Activated T-cell treated with anti-CD3 and anti-CD28 coated beads for 1 hour (primary cell): ENCODE results near the gene MPP3.
"Not testable (repeated sequence)": the region's sequence is repeated elsewhere in the genome, so short reads cannot be mapped to it uniquely, and the experiment has no call there.

Experiments
- DNase-seq: peaks from one replicate; pipeline ENCODE4 v3.0.0-alpha.2; 2020; ENCODE audit warnings: low read depth

Gene MPP3

DNA sequence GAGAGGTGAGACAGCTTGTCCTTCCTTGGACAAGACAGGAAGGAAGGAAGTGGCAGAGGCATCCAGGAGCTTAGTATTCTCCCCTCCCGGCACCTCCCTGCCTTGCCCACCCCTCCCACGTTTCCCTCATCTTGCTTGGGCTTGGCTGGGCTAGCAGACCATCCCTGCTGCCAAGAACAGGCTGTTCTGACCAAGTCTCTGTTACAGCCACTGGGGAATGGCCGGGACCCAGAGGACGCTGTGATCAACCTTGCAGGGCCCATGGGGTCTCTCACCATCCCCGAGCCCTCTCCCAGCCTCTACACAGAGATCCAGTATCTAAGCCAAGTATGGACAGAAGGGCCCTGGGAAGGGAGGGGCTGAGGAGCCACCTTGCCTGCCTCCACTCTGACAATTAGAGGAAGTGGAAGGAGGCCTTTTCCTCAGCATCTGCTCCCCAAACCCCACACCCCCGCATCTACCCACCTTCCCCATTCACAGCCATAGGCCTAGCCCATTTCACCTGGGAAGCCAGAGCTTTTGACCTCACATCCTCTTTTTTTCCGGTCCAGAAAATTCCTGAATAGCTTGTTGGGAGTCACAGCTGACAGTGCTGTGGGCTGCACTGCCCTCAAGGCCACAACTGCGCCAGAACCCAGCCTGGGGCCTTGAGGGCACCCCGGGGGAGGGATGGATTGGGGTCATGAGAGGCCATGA, 28.1 kb upstream of the MPP3 start:
- no peak for DNase-seq

DNA sequence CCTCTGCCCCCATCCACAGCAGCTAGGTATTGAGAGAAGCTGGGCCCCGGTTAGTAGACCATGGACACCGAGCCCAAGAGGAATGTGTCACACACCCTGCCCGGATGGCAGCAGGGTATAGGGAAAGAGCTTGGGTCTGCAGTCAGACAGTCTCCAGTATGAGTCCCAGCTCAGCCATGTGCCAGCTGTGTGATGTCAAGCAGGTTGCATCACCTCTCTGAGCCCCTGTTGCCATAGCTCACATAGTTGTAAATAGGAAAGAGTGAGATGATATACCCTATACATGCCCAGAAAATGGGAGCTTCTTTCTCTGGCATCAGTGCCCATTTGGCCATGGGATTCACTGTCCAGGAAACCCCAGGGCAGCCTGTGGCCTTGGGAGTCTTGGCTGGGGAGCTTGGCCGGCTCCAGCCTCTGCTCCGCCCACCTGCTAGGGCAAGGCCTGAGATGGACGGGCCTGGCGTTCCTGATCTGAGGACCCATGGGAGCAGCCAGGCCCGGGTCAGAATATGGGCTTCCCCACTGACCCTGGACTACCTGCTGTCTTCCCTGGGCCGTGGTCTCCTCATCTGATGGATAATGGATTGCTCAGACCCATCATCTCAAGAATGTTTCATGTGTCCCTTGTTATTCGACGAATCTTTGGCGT, 27.3 kb upstream of the MPP3 start:
- DNase-seq: no peak

DNA sequence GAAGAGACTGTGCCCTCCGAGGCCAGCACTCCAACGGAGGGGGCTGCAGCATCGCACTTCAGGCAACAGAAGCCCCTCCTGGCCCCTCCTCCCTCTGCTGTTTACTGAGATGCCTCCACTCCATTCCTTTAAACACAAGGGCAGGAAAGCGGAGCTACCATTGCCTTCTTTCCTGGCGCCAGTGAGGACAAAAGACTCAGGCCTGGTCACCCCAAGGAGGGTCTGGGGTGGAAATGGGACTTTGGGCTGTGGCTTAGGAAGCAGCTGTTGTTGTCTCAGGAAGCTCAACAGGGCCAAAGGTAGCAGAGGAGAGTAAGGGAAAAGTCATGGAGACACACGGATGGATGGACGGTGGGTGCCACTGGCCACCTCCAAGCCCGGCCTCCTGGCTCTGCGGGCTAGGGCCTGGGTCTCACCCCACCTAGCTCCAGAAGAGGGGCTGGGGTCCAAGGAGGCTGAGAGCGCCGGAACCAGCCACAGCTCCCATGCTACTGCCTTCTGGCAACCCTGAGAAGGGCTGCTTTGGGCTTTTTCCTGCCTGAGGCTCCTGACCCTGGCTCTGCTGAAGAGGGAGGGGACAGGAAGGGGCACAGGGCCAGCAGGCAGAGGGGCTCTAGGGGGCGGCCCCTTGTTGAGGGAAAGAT, 25.1 kb upstream of the MPP3 start:
- DNase-seq: no peak

DNA sequence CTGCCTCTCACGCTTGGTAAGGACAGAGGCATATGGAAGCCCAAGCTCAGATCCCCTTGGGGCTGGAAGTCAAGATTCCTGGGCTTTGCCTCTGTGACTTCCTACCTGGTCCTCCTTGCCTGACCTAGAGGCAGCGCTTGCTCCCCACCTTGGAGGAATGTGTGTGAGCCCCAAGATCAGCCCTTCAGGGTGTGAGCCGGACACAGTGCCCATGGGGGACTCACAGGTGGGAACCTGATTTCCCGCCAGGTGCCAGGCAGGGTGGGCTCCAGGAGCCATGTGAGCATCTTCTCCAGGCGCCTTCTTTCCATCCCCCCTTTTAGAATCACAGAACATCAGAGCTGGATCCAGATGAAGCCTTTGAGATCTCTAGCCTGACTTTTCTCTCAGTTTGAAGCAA, 24.2 kb upstream of the MPP3 start:
- DNase-seq: no peak

DNA sequence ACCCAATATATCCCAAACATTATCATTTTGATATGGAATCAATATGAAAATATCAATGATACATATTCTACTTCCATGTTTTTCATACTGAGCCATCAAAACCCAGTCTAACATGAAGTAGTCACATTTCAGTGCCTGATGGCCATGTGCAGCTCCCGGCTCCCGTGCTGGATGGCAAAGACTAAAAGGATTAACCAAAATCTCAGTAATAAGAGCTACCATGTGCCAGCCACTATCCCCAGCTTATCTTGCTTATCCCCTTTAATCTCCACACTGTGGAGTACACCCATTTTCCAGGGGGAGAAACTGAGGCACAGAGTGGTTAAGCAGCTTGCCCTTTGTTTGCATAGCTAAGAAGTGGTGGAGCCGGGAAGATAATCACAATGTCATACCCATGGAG, 23.2 kb upstream of the MPP3 start:
- no peak for DNase-seq

DNA sequence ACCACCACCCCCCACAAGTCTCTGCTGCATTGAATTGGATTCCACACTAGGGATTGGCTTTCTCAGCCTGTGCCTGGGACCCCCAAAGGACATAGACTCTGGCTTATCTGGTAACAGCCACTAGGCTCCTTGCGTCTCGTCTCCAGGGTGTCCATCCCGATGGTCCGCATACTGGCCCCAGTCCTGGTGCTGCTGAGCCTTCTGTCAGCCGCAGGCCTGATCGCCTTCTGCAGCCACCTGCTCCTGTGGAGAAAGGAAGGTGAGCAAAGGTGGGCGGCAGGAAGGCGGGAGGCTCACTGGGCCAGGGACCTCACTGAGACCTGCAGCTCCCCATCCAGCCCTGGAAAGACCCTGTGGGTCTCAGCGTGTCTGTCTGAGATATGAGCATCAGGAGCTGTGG, 22.1 kb upstream of the MPP3 start:
- no peak for DNase-seq

DNA sequence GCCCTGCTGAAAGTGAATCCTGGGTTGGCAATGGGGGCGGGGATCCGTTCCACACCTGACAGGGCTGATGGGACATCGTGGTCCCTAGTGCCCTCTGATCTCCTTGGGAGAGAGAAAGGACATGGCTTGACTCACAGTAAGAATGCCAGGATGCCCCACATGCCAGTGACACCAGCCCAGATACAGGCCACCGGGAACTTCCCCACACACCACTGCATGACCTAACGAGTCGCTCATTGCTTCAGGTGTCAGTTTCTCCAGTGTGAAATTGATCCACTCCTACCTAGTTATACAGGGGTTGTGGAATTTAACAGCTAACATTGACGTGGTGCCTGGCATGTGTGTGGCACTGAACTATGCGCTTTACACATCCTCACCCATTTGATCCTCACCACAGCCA, 21.6 kb upstream of the MPP3 start:
- no peak for DNase-seq

DNA sequence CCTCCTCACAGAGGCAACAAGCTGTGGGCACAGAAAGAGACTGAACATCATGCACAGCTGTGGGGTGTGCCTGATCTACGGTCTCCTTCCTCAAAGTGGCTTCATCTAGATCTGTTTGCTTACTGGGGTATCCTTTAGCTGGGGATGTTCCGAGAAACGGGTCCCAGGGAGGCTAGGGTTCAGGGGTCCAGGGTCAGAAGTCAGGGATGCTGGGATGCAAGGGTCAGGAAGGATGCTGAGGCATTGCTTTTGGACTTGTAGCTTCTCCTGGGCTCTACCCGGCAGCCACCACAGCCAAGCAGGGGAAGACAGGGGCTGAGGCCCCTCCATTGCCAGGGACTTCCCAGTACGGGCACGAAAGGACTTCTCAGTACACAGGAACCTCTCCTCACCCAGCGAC, 20.6 kb upstream of the MPP3 start:
- no peak for DNase-seq

DNA sequence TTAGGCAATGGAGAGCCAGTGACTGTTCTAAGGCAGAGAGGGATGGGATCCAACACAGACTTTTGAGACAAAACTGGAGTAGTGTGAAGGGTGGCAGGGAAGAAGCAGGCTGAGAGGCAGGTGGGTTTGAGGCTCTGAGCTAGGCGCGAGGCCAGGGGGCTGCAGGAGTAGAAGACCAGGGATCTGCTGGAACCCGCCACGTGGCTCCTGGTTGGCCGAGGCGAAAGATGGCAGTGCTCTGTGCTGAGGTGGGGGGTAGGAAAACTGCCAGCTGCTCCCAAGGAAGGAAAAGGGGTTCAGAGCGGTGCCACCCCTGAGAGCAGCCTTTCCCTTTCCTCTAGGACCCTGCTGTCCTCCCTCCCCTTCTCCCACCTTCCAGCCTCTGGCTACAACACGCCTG, 19.6 kb upstream of the MPP3 start:
- no peak for DNase-seq

DNA sequence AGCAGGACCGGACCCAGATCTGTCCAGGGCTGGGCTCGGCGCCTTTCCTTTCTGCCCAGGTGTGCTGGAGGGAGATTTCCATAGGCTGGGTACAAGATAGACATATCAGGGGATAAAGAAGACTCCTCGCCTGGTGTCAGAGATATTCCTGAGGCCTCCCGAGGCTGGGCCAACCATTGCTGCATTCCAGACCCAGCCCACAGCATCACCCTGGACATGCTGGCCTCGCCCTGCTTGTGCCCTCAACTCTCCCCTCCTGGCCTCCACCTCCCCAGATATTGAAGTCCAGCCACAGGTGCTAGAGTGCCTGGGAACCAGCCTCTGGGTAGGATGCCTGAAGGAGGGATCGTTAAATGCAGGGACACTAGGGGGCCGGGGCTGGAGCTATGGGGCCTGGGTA, 16.2 kb upstream of the MPP3 start:
- no peak for DNase-seq

DNA sequence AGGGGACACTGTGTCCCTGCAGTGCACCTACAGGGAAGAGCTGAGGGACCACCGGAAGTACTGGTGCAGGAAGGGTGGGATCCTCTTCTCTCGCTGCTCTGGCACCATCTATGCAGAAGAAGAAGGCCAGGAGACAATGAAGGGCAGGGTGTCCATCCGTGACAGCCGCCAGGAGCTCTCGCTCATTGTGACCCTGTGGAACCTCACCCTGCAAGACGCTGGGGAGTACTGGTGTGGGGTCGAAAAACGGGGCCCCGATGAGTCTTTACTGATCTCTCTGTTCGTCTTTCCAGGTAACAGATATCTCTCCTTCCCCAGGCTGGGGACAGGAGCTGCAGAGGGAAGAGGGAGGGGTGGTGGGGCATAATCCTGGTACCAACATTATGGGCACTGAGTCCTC, 15.7 kb upstream of the MPP3 start:
- no peak for DNase-seq

DNA sequence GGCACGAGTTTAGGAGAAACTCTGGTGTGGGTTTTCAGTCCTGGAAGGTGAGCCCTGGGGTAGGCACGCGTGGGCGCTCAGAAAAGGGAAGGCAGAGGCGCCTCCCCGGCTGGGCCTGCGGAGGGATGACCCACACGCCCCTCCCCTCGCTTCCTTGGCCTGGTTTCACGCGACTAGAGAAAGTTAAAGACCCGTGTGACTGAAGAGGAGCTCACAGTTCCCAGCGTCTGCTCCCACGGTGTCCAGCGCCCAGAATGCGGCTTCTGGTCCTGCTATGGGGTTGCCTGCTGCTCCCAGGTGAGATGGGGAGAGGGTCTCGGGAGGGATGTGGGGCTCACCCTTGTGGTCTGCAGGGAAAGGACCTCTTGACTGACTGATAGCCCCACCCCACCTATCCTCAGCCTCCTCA, 14.0 kb upstream of the MPP3 start, which contains the start of gene CD300LG:
Gene CD300LG (plus strand): TSS at position 214 of the 409 bp plus-strand sequence. CDS start 41 bp downstream, at position 255.
- DNase-seq: no peak

DNA sequence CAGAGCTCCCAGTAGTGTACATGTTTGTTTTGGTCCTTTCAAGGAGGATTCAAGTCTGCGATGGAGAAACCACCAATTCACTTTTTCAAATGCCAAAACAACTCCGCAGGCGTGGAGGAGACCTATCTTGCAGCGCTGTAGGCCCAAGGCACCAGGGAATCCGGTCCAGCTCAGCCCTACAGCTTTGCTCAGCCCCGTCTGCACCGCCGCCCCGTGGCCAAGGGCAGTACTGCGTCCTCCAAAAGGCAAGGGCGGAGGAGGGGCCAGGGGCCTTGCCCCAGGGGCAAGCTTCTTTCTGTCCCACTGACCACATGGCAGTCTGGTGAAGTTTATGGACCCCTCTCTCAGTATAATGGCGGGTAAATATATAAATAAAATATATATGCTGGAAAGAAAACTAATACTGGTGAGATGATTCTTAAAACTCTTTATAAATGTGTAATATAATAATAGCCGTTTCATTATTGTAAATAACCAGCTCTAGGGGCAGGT, 13.3 kb upstream of the MPP3 start:
- DNase-seq: peak; percentile 75

DNA sequence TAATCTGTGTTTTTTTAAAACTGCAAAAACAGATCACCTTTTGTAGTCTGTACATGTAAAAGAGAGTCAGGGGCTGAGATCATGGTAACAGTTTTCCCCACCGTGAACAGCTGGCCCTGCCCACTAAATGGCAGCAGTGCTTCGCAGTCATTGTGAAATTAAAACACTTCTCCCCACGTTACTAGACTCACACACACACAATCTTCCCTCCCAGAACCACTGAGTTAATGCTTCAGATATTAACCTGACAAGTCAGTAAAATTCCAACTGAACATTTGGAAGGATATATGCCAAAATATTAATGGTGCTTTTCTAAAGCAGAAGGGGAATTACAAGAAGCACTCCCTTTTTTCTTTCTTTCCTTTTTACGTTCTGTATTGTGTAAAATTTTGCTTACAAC, 12.8 kb upstream of the MPP3 start:
- no peak for DNase-seq

DNA sequence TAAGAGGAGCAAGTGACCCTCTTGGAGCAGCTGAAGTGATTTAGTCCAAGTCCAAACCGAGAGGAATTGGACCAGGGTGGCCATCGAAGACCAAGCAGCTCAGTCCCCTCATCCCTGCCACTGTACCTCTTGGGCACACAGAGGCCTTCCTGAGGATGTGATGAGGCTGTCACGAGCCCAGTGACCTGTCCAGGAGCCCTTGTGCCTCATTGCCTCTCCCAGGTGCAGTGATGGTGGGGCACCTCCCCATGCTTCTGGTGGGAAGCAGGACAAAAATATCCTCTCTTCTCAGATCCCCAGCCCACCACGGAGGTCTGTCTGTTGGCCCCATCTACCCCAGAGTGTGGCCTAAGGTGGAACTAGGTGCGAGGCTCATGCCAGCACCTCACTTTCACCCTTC, 11.3 kb upstream of the MPP3 start:
- no peak for DNase-seq

DNA sequence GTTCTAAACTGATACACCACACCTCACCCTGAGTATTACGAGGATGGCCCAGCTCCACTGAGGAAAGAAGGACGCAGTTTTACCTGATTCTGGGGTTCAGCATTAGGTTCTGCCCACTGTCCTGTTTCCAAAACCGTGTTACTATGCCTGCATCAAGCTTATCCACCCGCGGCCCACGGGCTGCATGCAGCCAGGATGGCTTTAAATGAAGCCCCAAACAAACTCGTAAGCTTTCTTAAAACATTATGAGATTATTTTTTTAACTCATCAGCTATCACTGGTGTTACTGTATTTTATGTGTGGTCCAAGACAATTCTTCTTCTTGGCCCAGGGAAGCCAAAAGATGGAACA, 10.0 kb upstream of the MPP3 start:
- no peak for DNase-seq

DNA sequence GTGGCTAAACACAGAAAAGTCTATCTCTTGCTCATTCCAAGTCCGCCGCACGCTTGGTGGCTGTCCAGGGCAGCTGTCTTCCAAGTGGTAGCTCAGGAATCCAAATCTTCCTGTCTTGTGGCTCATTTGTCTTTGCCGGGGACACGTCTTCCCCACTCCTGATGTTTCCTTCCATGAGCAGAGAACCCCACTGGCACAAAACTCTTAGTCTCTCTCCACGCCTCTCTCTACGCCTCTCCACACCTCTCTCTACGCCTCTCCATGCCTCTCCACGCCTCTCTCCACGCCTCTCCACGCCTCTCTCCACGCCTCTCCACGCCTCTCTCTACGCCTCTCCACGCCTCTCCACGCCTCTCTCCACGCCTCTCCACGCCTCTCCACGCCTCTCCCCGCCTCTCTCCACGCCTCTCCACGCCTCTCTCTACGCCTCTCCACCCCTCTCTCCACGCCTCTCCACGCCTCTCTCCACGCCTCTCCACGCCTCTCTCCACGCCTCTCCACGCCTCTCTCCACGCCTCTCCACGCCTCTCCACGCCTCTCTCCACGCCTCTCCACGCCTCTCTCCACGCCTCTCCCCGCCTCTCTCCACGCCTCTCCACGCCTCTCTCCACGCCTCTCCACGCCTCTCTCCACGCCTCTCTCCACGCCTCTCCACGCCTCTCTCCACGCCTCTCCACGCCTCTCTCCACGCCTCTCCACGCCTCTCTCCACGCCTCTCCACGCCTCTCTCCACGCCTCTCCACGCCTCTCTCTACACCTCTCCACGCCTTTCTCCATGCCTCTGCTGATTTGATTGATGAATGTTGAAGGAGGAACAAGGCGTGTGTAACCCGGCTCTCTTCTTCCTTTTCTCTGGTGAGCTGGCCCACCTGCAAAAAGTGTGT, 9.4 kb upstream of the MPP3 start:
- DNase-seq: not testable (repeated sequence)

DNA sequence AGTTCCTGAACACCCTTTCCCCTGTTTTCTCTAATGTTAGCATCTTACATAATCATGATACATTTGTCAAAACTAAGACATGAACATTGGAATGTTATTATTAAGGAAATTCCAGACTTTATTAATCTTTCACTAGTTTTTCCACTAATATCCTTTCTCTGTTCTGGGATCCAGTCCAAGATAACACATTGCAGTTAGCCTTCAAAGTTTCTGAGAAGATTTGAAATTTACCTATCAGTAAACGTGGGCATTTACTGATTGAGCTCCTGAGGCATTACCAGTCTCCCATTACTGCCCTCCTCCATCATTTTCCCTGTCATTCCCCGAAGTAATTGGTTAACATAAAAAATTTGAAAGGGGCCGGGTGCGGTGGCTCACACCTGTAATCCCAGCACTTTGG, 8.3 kb upstream of the MPP3 start:
- no peak for DNase-seq

DNA sequence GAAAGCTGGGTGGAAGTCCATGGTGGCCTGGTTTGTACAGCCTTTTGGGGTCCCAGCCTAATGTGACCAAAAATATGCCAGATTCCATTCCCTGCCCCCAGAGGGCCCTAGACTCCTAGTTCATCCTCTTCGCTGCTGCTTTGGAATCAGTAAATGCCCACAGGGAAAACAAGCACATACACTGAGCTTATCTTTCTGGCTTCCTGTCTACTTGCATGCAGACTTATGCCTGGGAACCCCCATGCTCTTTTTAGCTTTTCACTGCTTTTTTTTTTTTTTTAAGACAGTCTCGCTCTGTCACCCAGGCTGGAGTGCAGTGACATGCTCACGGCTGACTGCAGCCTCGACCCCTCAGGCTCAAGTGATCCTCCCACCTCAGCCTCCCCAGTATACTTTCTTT, 7.9 kb upstream of the MPP3 start:
- no peak for DNase-seq

DNA sequence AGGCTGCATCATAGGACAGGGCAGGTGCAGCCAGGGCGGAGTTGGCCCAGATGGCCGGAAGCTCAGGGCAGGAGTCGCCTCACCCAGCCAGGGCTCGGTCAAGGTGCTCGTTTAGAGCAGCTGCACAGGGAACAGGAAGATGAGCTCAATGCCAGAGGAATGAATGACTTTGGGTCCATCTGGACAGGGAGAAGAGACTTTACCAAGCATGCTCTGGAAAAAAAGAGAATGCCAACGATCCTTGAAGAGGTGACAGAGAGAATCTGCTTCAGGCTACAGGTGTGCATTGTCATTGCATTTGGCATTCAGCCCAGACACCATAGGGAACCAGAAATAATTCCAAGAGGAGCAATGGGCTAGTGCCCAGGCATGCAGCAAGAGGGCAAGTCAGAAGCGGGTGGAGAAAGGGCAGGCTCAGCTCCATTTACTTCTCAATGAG, 6.7 kb upstream of the MPP3 start:
- no peak for DNase-seq

DNA sequence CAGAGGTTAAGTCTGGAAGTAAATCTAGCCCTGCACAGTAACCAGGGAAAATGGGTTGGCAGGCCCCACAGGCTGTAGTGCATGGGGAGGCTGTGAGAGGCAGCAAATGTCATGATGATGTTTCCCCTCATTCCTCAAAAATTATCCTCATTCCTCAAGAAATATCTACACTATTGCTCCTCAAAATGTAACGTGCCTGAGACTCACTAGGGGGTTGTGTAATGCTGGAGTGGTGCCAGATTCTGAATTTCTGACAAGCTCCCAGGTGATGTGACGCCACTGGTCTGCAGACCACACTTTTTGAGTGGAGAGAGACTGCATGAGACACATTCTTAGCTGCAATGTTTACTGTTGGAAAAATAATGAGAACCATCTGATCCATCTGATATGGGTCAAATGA, 1.2 kb upstream of the MPP3 start:
- DNase-seq: no peak

DNA sequence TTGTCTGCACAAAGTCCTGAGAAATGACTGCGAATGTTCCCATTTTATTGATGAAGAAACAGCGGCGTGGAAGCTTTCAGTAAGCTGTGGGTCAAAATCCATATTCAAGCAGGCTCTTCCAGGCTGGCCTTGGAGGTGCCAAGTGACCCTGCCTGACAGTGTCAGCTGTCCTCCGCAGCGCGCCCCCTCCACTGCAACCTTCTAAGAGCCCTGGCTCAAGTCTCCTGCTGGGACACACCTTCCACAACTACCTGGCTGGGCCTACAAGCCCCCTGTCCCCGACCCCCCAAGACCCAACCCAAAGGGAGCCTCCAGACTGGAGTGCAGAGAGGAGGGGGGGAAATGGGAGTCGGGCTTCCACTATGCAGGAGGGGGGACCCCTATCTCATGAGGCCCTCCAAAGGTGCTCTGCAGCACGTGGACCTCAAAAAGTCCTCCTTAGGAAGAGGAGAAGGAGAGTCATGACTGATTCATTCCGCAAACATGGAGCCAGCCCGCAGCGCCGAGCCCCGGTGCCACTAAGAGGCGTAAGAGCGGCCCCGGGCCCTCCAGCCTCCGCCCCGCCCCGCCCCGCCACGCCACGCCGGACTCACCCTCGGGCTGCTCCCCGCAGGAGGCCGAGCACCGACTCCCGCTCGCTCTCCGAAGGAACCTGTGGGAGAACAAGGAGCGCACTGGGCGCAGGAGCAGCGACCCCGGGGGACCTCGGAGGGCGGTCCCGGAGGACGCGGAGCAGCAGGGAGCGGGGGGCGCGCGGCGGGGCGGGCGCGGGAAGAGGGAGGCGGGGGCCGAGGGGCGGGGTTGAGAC, 574 bp downstream of the MPP3 start:
- DNase-seq: no peak
